Kidney (tissue), 22 donors: ENCODE measurements around the gene BBS2. TPM values are rescaled to one million over a fixed set of nuclear protein-coding genes. Genes with fewer than 3 reads are reported as not detected.
A peak's percentile ranks its signal among the peaks of the same experiment; 100 is the strongest.

Experiments used
- DNase-seq, 5 donors: peaks; one replicate each; pipeline ENCODE4 v3.0.0-alpha.2; 2013 to 2020
- FAIRE-seq: peaks from 2 replicates; lab custom pipeline; 2012; peaks lifted over from hg19 to GRCh38; lab: Jason Lieb, UNC
- H3K27ac ChIP-seq, 2 donors: one replicate each; pipeline ENCODE4 v1.7.0; 2013; ENCODE audit warnings: low read depth in 2 of 2, low read length in 2 of 2, inconsistent platforms in 1 of 2
- H3K27me3 ChIP-seq: one replicate; pipeline ENCODE4 v1.7.1; 2013; ENCODE audit warnings: low read length, inconsistent platforms; ENCODE audit not compliant: control insufficient read depth, insufficient read depth
- H3K36me3 ChIP-seq, 3 donors: one replicate each; pipeline versions ENCODE4 v1.7.0 to v1.7.1; 2013; ENCODE audit warnings: low read length in 3 of 3, control low read depth in 1 of 3, inconsistent platforms in 1 of 3; ENCODE audit not compliant: insufficient read depth in 3 of 3, control insufficient read depth in 2 of 3
- H3K4me1 ChIP-seq, 3 donors: one replicate each; pipeline versions ENCODE4 v1.7.0 to v1.7.1; 2013; ENCODE audit warnings: low read length in 3 of 3, inconsistent platforms in 1 of 3, low read depth in 1 of 3; ENCODE audit not compliant: control insufficient read depth in 2 of 3, insufficient read depth in 2 of 3
- H3K4me3 ChIP-seq, 3 donors: one replicate each; pipeline versions ENCODE4 v1.7.0 to v1.8.1; 2013; ENCODE audit warnings: low read length in 3 of 3, control low read depth in 1 of 3, inconsistent platforms in 1 of 3
- H3K9ac ChIP-seq, 3 donors: one replicate each; pipeline versions ENCODE4 v1.7.0 to v1.7.1; 2013; ENCODE audit warnings: low read length in 3 of 3, control low read depth in 1 of 3, inconsistent platforms in 1 of 3
- H3K9me3 ChIP-seq, 3 donors: one replicate each; pipeline versions ENCODE4 v1.7.0 to v1.7.1; 2013; ENCODE audit warnings: low read length in 3 of 3, control low read depth in 1 of 3, inconsistent platforms in 1 of 3; ENCODE audit not compliant: control insufficient read depth in 2 of 3, insufficient read depth in 1 of 3
- CTCF ChIP-seq: IDR thresholded peaks from 3 replicates; pipeline ENCODE4 v1.5.1; 2012; ENCODE audit warnings: mild to moderate bottlenecking, moderate library complexity, borderline replicate concordance; ENCODE audit not compliant: insufficient read depth; ENCODE audit errors: extremely low read depth
- intact Hi-C: fragments of 100-400 bp; cut with DNase I; formaldehyde crosslinking; loops from one replicate; pipeline ENCODE4 v1.11.1; 2022
- long read RNA-seq, 10 donors: library from polyadenylated mRNA in 1 of 10; unstranded in 1 of 10; transcript quantifications; one replicate each; pipeline ENCODE4 v2.0.0 and lab custom pipeline, GENCODE V29; 2021 to 2026
- polyA plus RNA-seq: library from polyadenylated mRNA; stranded (reverse); fragments of 350-450 nt; fragmentation: Illumina TruSeq; extraction: RNeasy Lipid Tissue Mini Kit (QIAGEN cat#74804); gene quantifications from one replicate; pipeline ENCODE4 v1.2.3, GENCODE V29; 2014; ENCODE audit warnings: low read depth, low replicate concordance; ENCODE audit not compliant: insufficient read depth
- total RNA-seq: library from RNA; stranded (reverse); fragmentation: NEBNext Ultra II Directional; extraction: Animal tissue kit (Norgen Biotek cat#: 25700); gene quantifications from one replicate; pipeline ENCODE4 v1.2.1, GENCODE V29; 2021
- donor health status: control.
- donor health status: control.
- donor health status: control.
- donor health status: control.
- donor health status: control.
- donor health status: DM: yes; HTN: yes; CAD: no.
- donor health status: Normal renal cell carcinoma (clear cell type).

The BBS2 gene
- total RNA-seq (64.2 TPM), polyA plus RNA-seq (46.5 TPM)
- long read RNA-seq, donor 1, partial matches to known transcripts, result 0 of 1 reads
- long read RNA-seq, donor 1, other reads (novel, unspliced or antisense), result 0 of 1 reads
- long read RNA-seq, donor 2, partial matches to known transcripts, result 9 of 12 reads
- long read RNA-seq, donor 2, other reads (novel, unspliced or antisense), result 0 of 12 reads
- long read RNA-seq, donor 3, transcript BBS2-201 (17 exons, 2,963 nt), result major isoform, 7 of 13 reads
- long read RNA-seq, donor 3, partial matches to known transcripts, result 6 of 13 reads
- long read RNA-seq, donor 3, other reads (novel, unspliced or antisense), result 0 of 13 reads
- long read RNA-seq, donor 4, partial matches to known transcripts, result 6 of 11 reads
- long read RNA-seq, donor 4, other reads (novel, unspliced or antisense), result 0 of 11 reads
- long read RNA-seq, donor 5, partial matches to known transcripts, result 6 of 6 reads
- long read RNA-seq, donor 5, other reads (novel, unspliced or antisense), result 0 of 6 reads
- long read RNA-seq, donor 6, transcript BBS2-201 (17 exons, 2,963 nt), result major isoform, 6 of 21 reads
- long read RNA-seq, donor 6, partial matches to known transcripts, result 15 of 21 reads
- long read RNA-seq, donor 6, other reads (novel, unspliced or antisense), result 0 of 21 reads
- long read RNA-seq, donor 7, transcript BBS2-201 (17 exons, 2,963 nt), result major isoform, 26 of 49 reads
- long read RNA-seq, donor 7, partial matches to known transcripts, result 0 of 49 reads
- long read RNA-seq, donor 7, other reads (novel, unspliced or antisense), result 23 of 49 reads
- long read RNA-seq, donor 8, partial matches to known transcripts, result 5 of 10 reads
- long read RNA-seq, donor 8, other reads (novel, unspliced or antisense), result 0 of 10 reads
- long read RNA-seq, donor 9, partial matches to known transcripts, result 18 of 74 reads
- long read RNA-seq, donor 9, other reads (novel, unspliced or antisense), result 56 of 74 reads
- long read RNA-seq, donor 10, partial matches to known transcripts, result 0 of 5 reads
- long read RNA-seq, donor 10, other reads (novel, unspliced or antisense), result 0 of 5 reads

DNA sequence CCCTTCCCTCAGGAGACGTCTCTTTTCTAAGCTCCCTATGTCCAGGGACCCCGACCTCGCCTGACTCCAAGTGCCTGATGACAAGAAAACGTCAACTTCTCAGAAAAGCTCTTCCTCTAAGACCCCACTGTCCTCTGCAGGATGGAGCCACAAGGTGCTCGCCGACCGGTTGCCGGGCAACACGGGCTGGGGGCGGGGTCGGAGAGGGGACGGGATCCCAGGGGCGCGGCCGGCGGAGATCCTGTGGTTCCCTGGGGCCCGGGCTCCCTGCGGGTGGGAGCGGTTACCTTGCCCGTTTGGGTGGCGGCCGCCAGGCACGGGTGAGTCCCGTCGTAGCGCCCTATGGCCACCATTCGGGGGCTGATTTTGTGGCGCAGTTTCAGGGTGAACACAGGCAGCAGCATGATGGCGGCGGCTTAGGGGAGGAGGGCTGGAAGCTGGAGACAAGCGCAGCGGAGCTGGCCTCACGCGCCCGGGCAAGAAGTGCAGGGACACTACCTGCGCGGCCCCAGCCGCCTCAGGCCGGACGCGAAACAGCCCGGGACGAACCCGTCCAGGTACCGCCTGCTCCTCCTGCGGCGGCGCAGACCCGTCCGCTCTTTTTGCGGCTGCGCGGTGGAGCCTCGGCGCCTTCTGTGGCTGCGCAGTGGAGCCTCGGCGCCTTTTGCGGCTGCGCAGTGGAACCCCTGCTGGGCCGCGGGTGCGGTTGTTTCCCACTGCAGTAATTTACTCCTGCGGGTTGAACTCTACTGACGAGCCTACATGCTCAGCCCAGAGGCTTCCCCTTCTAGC is at the start of gene BBS2:
Gene BBS2 (minus strand): TSS at position 566 of the 792 bp plus-strand sequence. CDS start 162 bp downstream, at position 404.
- intact Hi-C loops, result no loop called here
- FAIRE-seq (no peak), DNase-seq (peak; percentile 93 to 97 (median 95))
- Histone ChIP-seq H3K9me3 (no peaks in the 10 kb centered on the region), H3K4me1 (peaks cover 0 to 21% (median 14%) of the 10 kb centered on the region in 3 donors), H3K9ac (peak within 1 kb of the TSS; percentile 63 to 83 (median 72)), H3K36me3 (no peaks in the 10 kb centered on the region), H3K4me3 (peak within 1 kb of the TSS; percentile 76 to 92 (median 86)), H3K27ac (peak within 1 kb of the TSS; percentile 91), H3K27me3 (no peaks in the 10 kb centered on the region)
- no peak for TF ChIP-seq CTCF

- no peak for TF ChIP-seq CTCF
- FAIRE-seq, result no peak
- Histone ChIP-seq H3K27ac (no peak within 1 kb of the TSS), H3K9ac (no peak within 1 kb of the TSS), H3K36me3 (no peaks in the 10 kb centered on the region), H3K9me3 (no peaks in the 10 kb centered on the region), H3K4me1 (no peaks in the 10 kb centered on the region), H3K4me3 (no peak within 1 kb of the TSS), H3K27me3 (no peaks in the 10 kb centered on the region)
- intact Hi-C loops, result no loop called here
- no peak for DNase-seq
These were observed 45.1 kb upstream of the BBS2 start, which contains the start of gene MT4 for GRCh38 chr16:56564793-56565477. MT4 (plus strand) TSS chr16:56565073; CDS start chr16:56565129, 56 bp downstream.

DNA sequence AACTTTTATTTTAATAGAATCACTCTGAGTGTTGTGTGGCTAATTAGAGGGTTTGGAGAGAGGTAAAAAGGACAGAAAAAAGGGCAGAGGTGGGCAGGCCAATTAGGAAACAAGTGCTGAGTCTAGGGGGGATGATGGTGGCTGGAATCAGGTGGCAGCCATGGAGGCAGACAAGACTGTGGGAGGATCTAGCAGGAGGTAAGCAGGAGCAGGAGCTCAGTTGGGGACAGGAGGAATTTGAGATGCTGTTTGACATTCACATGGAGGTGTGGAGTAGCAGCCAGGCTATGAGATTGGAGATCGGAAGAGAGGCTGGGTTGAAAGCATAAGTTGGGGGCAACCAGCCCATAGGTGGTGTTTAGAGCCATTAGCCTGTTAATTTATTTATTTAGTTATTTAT is 41.3 kb upstream of the BBS2 start:
- Histone ChIP-seq H3K4me1 (no peaks in the 10 kb centered on the region), H3K27ac (no peak overlapping the region), H3K9ac (no peak overlapping the region), H3K4me3 (no peak overlapping the region), H3K9me3 (no peaks in the 10 kb centered on the region), H3K27me3 (no peaks in the 10 kb centered on the region), H3K36me3 (no peaks in the 10 kb centered on the region)
- no peak for FAIRE-seq
- intact Hi-C loops, result no loop called here
- TF ChIP-seq CTCF, result no peak
- no peak for DNase-seq
